HEK293 (cell line): ENCODE results near the gene EXTL1.

Source experiments
- GFI1B ChIP-seq: fragments of 450-650 bp; formaldehyde crosslinking; IDR thresholded peaks from 2 replicates; pipeline ENCODE4 v1.5.1; 2016; ENCODE audit warnings: missing biosample characterization, missing genetic modification characterization
- GLI4 ChIP-seq: fragments of 450-650 bp; formaldehyde crosslinking; IDR thresholded peaks from 2 replicates; pipeline ENCODE4 v1.5.1; 2016; ENCODE audit warnings: missing biosample characterization, missing genetic modification characterization
- GLIS2 ChIP-seq: fragments of 450-650 bp; formaldehyde crosslinking; IDR thresholded peaks from 2 replicates; pipeline ENCODE4 v1.5.1; 2016; ENCODE audit warnings: missing biosample characterization, missing genetic modification characterization
- KLF8 ChIP-seq: fragments of 450-650 bp; formaldehyde crosslinking; IDR thresholded peaks from 2 replicates; pipeline ENCODE4 v1.5.1; 2016; ENCODE audit warnings: missing biosample characterization, missing genetic modification characterization
- PATZ1 ChIP-seq: fragments of 450-650 bp; formaldehyde crosslinking; IDR thresholded peaks from 2 replicates; pipeline ENCODE4 v1.5.1; 2016; ENCODE audit warnings: missing biosample characterization, missing genetic modification characterization
- RBAK ChIP-seq: fragments of 450-650 bp; formaldehyde crosslinking; IDR thresholded peaks from 2 replicates; pipeline ENCODE4 v1.5.1; 2016; ENCODE audit warnings: missing biosample characterization, missing genetic modification characterization
- ZBTB48 ChIP-seq: fragments of 450-650 bp; formaldehyde crosslinking; IDR thresholded peaks from 2 replicates; pipeline ENCODE4 v1.5.1; 2016; ENCODE audit warnings: missing biosample characterization, missing genetic modification characterization
- ZFHX2 ChIP-seq: fragments of 450-650 bp; formaldehyde crosslinking; conservative IDR thresholded peaks from 2 replicates; pipeline ENCODE4 v1.5.1; 2016; ENCODE audit warnings: missing biosample characterization, missing genetic modification characterization
- ZFP3 ChIP-seq: fragments of 450-650 bp; formaldehyde crosslinking; IDR thresholded peaks from 2 replicates; pipeline ENCODE4 v1.5.1; 2016; ENCODE audit warnings: low read depth, missing biosample characterization, missing genetic modification characterization
- ZNF148 ChIP-seq: fragments of 450-650 bp; formaldehyde crosslinking; IDR thresholded peaks from 2 replicates; pipeline ENCODE4 v1.5.0; 2017; ENCODE audit warnings: missing biosample characterization, missing genetic modification characterization, borderline replicate concordance
- ZNF16 ChIP-seq: fragments of 450-650 bp; formaldehyde crosslinking; IDR thresholded peaks from 2 replicates; pipeline ENCODE4 v1.5.1; 2016; ENCODE audit warnings: low read depth, missing biosample characterization, missing genetic modification characterization
- ZNF223 ChIP-seq: fragments of 450-650 bp; formaldehyde crosslinking; IDR thresholded peaks from 2 replicates; pipeline ENCODE4 v1.5.1; 2016; ENCODE audit warnings: missing biosample characterization, missing genetic modification characterization
- ZNF24 ChIP-seq: fragments of 450-650 bp; formaldehyde crosslinking; IDR thresholded peaks from 2 replicates; pipeline ENCODE4 v1.5.1; 2016; ENCODE audit warnings: missing biosample characterization, missing genetic modification characterization
- ZNF274 ChIP-seq, 2 experiments: fragments of 200-500 bp in 1 of 2; fragments of 450-650 bp in 1 of 2; sonication (Bioruptor generic) in 1 of 2; formaldehyde crosslinking in 1 of 2; IDR thresholded peaks; 2 replicates each; pipeline versions ENCODE4 v1.5.1 to v1.6.1; 2014 to 2016; ENCODE audit warnings: borderline replicate concordance in 1 of 2, inconsistent platforms in 1 of 2, low read length in 1 of 2, missing biosample characterization in 1 of 2, missing genetic modification characterization in 1 of 2
- ZNF280D ChIP-seq: fragments of 450-650 bp; formaldehyde crosslinking; IDR thresholded peaks from 2 replicates; pipeline ENCODE4 v1.5.1; 2016; ENCODE audit warnings: missing biosample characterization, missing genetic modification characterization
- ZNF391 ChIP-seq: fragments of 450-650 bp; formaldehyde crosslinking; IDR thresholded peaks from 2 replicates; pipeline ENCODE4 v1.5.1; 2016; ENCODE audit warnings: low read depth, missing biosample characterization, missing genetic modification characterization, borderline replicate concordance
- ZNF501 ChIP-seq: fragments of 450-650 bp; formaldehyde crosslinking; IDR thresholded peaks from 2 replicates; pipeline ENCODE4 v1.5.1; 2016; ENCODE audit warnings: missing biosample characterization, missing genetic modification characterization
- ZNF510 ChIP-seq: fragments of 450-650 bp; formaldehyde crosslinking; IDR thresholded peaks from 2 replicates; pipeline ENCODE4 v1.5.1; 2018; ENCODE audit warnings: mild to moderate bottlenecking, missing genetic modification characterization, missing biosample characterization; ENCODE audit not compliant: insufficient replicate concordance
- ZNF514 ChIP-seq: fragments of 450-650 bp; formaldehyde crosslinking; IDR thresholded peaks from 2 replicates; pipeline ENCODE4 v1.5.1; 2016; ENCODE audit warnings: missing biosample characterization, missing genetic modification characterization
- ZNF521 ChIP-seq: fragments of 450-650 bp; formaldehyde crosslinking; IDR thresholded peaks from 2 replicates; pipeline ENCODE4 v1.5.1; 2017; ENCODE audit warnings: missing biosample characterization, mild to moderate bottlenecking, missing genetic modification characterization
- ZNF548 ChIP-seq: fragments of 450-650 bp; formaldehyde crosslinking; IDR thresholded peaks from 2 replicates; pipeline ENCODE4 v1.5.1; 2016; ENCODE audit warnings: missing biosample characterization, missing genetic modification characterization
- ZNF558 ChIP-seq: fragments of 450-650 bp; formaldehyde crosslinking; IDR thresholded peaks from 2 replicates; pipeline ENCODE4 v1.5.1; 2016; ENCODE audit warnings: missing biosample characterization, missing genetic modification characterization
- ZNF571 ChIP-seq: fragments of 450-650 bp; formaldehyde crosslinking; IDR thresholded peaks from 2 replicates; pipeline ENCODE4 v1.5.0; 2017; ENCODE audit warnings: missing biosample characterization, missing genetic modification characterization
- ZNF600 ChIP-seq: fragments of 450-650 bp; formaldehyde crosslinking; IDR thresholded peaks from 2 replicates; pipeline ENCODE4 v1.5.1; 2016; ENCODE audit warnings: missing biosample characterization, missing genetic modification characterization
- ZNF624 ChIP-seq: fragments of 450-650 bp; formaldehyde crosslinking; IDR thresholded peaks from 2 replicates; pipeline ENCODE4 v1.5.1; 2017; ENCODE audit warnings: missing biosample characterization, missing genetic modification characterization
- ZNF629 ChIP-seq: fragments of 450-650 bp; formaldehyde crosslinking; IDR thresholded peaks from 2 replicates; pipeline ENCODE4 v1.5.1; 2017; ENCODE audit warnings: missing biosample characterization, missing genetic modification characterization
- ZNF658 ChIP-seq: fragments of 450-650 bp; formaldehyde crosslinking; IDR thresholded peaks from 2 replicates; pipeline ENCODE4; 2016; ENCODE audit warnings: missing biosample characterization, missing genetic modification characterization
- ZNF792 ChIP-seq: fragments of 450-650 bp; formaldehyde crosslinking; IDR thresholded peaks from 2 replicates; pipeline ENCODE4 v1.5.1; 2016; ENCODE audit warnings: missing biosample characterization, missing genetic modification characterization
- ZNF837 ChIP-seq: fragments of 450-650 bp; formaldehyde crosslinking; IDR thresholded peaks from 2 replicates; pipeline ENCODE4 v1.5.1; 2016; ENCODE audit warnings: missing biosample characterization, missing genetic modification characterization
- TF ChIP-seq, protein P1 (sequence below): fragments of 450-650 bp; formaldehyde crosslinking; optimal IDR thresholded peaks from 2 replicates; pipeline ENCODE3; 2016; ENCODE audit warnings: missing biosample characterization, mild to moderate bottlenecking, missing genetic modification characterization

EXTL1 gene

GRCh38 chr1:26035203-26035958, 13.8 kb downstream of the EXTL1 start (continued):
- TF ChIP-seq ZNF223 (0 out of 2 replicates have a peak, but pooled peaks have one; percentile 27), ZFP3 (no peak), ZNF629 (0 out of 2 replicates have a peak, but pooled peaks have one; percentile 34), ZNF837 (tag by site-specific recombination) (no peak), GLIS2 (tag by site-specific recombination) (peak; percentile 99), ZBTB48 (tag by site-specific recombination) (no peak), ZNF510 (tag by site-specific recombination) (no peak), GLI4 (tag by site-specific recombination) (no peak), ZFHX2 (tag by site-specific recombination) (no peak; the same call in 1 of the 2 replicates), ZNF501 (tag by site-specific recombination) (peak; percentile 33; the same call in 1 of the 2 replicates), ZNF16 (no peak), ZNF624 (no peak), RBAK (tag by site-specific recombination) (no peak), ZNF24 (tag by site-specific recombination) (0 out of 2 replicates have a peak, but pooled peaks have one; percentile 11), ZNF391 (tag by site-specific recombination) (no peak), ZNF148 (tag by site-specific recombination) (no peak), ZNF558 (no peak), ZNF280D (tag by site-specific recombination) (no peak), PATZ1 (tag by site-specific recombination) (peak; percentile 76), ZNF571 (tag by site-specific recombination) (no peak), ZNF274 (IDR thresholded peaks at IDR 0.05; ENCODE audit: low read length) (no peak), ZNF274 (tag by site-specific recombination; IDR thresholded peaks at IDR 0.05; ENCODE audit: borderline replicate concordance) (no peak), ZNF521 (tag by site-specific recombination) (no peak), ZNF514 (tag by site-specific recombination) (no peak), ZNF792 (no peak), ZNF658 (no peak), GFI1B (tag by site-specific recombination) (no peak), KLF8 (tag by site-specific recombination) (peak; percentile 84; the same call in 1 of the 2 replicates), ZNF548 (no peak), ZNF600 (tag by site-specific recombination) (no peak)
- TF ChIP-seq, protein P1, sequence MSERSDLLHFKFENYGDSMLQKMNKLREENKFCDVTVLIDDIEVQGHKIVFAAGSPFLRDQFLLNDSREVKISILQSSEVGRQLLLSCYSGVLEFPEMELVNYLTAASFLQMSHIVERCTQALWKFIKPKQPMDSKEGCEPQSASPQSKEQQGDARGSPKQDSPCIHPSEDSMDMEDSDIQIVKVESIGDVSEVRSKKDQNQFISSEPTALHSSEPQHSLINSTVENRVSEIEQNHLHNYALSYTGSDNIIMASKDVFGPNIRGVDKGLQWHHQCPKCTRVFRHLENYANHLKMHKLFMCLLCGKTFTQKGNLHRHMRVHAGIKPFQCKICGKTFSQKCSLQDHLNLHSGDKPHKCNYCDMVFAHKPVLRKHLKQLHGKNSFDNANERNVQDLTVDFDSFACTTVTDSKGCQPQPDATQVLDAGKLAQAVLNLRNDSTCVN (tag by site-specific recombination), result peak; percentile 70
